HepG2 (cell line): ENCODE measurements around the gene TCAIM. TPM values are rescaled to one million over a fixed set of nuclear protein-coding genes. Genes with fewer than 3 reads are reported as not detected.

Experiments
- ATAC-seq: fragments of 200-7000 bp; cut with Tn5 transposase; 3 replicates; pipeline ENCODE4 v1.9.1; 2020; ENCODE audit warnings: mild to moderate bottlenecking, moderate library complexity
- BruUV-seq: library from RNA; stranded (reverse); fragments of 400-500 nt; replicated peaks from 2 replicates; lab custom pipeline; 2021; lab: Mats Ljungman, UMichigan
- CTCF ChIA-PET: fragments of 300-600 bp; formaldehyde crosslinking; extraction: SDS; loops from one replicate; lab custom pipeline; 2021; ENCODE audit warnings: low total read pairs, inconsistent platforms, low intra/inter-chr PET ratio; lab: Yijun Ruan, JAX
- POLR2A ChIA-PET: fragments of 350-600 bp; sonication (Branson Sonifier 250); formaldehyde crosslinking; loops from one replicate; lab custom pipeline; 2020; ENCODE audit warnings: antibody characterized with exemption, inconsistent platforms; lab: Yijun Ruan, JAX
- DNase-seq: peaks from one replicate; pipeline ENCODE4 v3.0.0-alpha.2; 2015; ENCODE audit warnings: low spot score
- FAIRE-seq: peaks from 3 replicates; lab custom pipeline; 2011; peaks lifted over from hg19 to GRCh38; lab: Jason Lieb, UNC
- H2AFZ ChIP-seq: one replicate; pipeline ENCODE4 v1.6.1; 2011; ENCODE audit warnings: low read length, inconsistent platforms
- H3K27ac ChIP-seq: fragments of 300-600 bp; 3 replicates; pipeline ENCODE4 v1.8.0; 2011; ENCODE audit warnings: mixed run types, mild to moderate bottlenecking, mixed read lengths, low read length, inconsistent platforms; ENCODE audit not compliant: insufficient read depth; ENCODE audit errors: extremely low read length
- H3K27me3 ChIP-seq, 2 experiments: fragments of 200-600 bp in 1 of 2; 2 replicates in 1 of 2; 3 replicates in 1 of 2; pipeline versions ENCODE4 v1.6.0 to v1.8.0; 2011; ENCODE audit warnings: low read length in 2 of 2, mild to moderate bottlenecking in 2 of 2, moderate library complexity in 2 of 2, inconsistent platforms in 1 of 2; ENCODE audit not compliant: insufficient read depth in 2 of 2, control insufficient read depth in 1 of 2
- H3K36me3 ChIP-seq, 2 experiments: fragments of 200-600 bp in 1 of 2; replicated peaks in 1 of 2; 2 replicates in 1 of 2; 3 replicates in 1 of 2; pipeline versions ENCODE4 v1.5.1 to v1.8.0; 2011; ENCODE audit warnings: low read length in 2 of 2, inconsistent platforms in 1 of 2; ENCODE audit not compliant: insufficient read depth in 2 of 2, control insufficient read depth in 1 of 2
- H3K4me1 ChIP-seq: 2 replicates; pipeline ENCODE4 v1.5.1; 2012; ENCODE audit warnings: low read length, inconsistent platforms; ENCODE audit not compliant: insufficient read depth
- H3K4me2 ChIP-seq: 2 replicates; pipeline ENCODE4 v1.6.0; 2011; ENCODE audit warnings: low read depth, low read length, inconsistent platforms
- H3K4me3 ChIP-seq, 3 experiments: fragments of 200-600 bp in 1 of 3; sonication (generic), shearing (Covaris generic) in 1 of 3; replicated peaks in 1 of 3; 2 replicates each; pipeline ENCODE4 v1.5.1; 2011 to 2016; ENCODE audit warnings: low read length in 3 of 3, inconsistent platforms in 2 of 3, low read depth in 2 of 3, mild to moderate bottlenecking in 2 of 3, control low read depth in 1 of 3, mixed read lengths in 1 of 3; ENCODE audit not compliant: insufficient read depth in 1 of 3
- H3K79me2 ChIP-seq: one replicate; pipeline ENCODE4 v1.6.1; 2011; ENCODE audit warnings: low read length, inconsistent platforms; ENCODE audit not compliant: insufficient read depth
- H3K9ac ChIP-seq: 2 replicates; pipeline ENCODE4 v1.6.0; 2011; ENCODE audit warnings: mild to moderate bottlenecking, low read depth, low read length, inconsistent platforms; ENCODE audit not compliant: insufficient read depth
- H3K9me3 ChIP-seq: 2 replicates; pipeline ENCODE4 v1.5.1; 2012; ENCODE audit warnings: mild to moderate bottlenecking, low read length
- H4K20me1 ChIP-seq: 2 replicates; pipeline ENCODE4 v1.6.0; 2011; ENCODE audit warnings: inconsistent platforms, mild to moderate bottlenecking, low read length, moderate library complexity; ENCODE audit not compliant: insufficient read depth
- ARID4A ChIP-seq: sonication (generic); formaldehyde crosslinking; IDR thresholded peaks from 2 replicates; pipeline ENCODE4 v1.5.0; 2020; ENCODE audit warnings: mild to moderate bottlenecking, missing genetic modification reagents, borderline replicate concordance
- HNF4G ChIP-seq, 2 experiments: sonication (generic) in 1 of 2; formaldehyde crosslinking in 1 of 2; IDR thresholded peaks; 2 replicates each; pipeline versions ENCODE4 v1.4.0 to v1.6.1; 2011 to 2020; ENCODE audit warnings: borderline replicate concordance in 2 of 2, low read depth in 2 of 2, mild to moderate bottlenecking in 2 of 2, low read length in 1 of 2, missing genetic modification reagents in 1 of 2, moderate library complexity in 1 of 2
- KDM3A ChIP-seq: IDR thresholded peaks from 2 replicates; pipeline ENCODE4 v1.6.1; 2018; ENCODE audit warnings: low read depth, missing compliant biosample characterization
- MLX ChIP-seq: IDR thresholded peaks from 2 replicates; pipeline ENCODE4 v1.6.1; 2016
- NR2C2 ChIP-seq: sonication (generic); formaldehyde crosslinking; IDR thresholded peaks from 2 replicates; pipeline ENCODE4 v1.4.0; 2020; ENCODE audit warnings: missing genetic modification reagents, mild to moderate bottlenecking, moderate library complexity, borderline replicate concordance
- PHF5A ChIP-seq: IDR thresholded peaks from one replicate; pipeline ENCODE4 v1.6.1; 2018; ENCODE audit warnings: low read depth, missing genetic modification reagents; ENCODE audit not compliant: unreplicated experiment
- POLR2A ChIP-seq, 2 experiments: IDR thresholded peaks; 2 replicates each; pipeline ENCODE4 v1.6.1; 2011; ENCODE audit warnings: low read depth in 2 of 2, low read length in 2 of 2, mild to moderate bottlenecking in 1 of 2, moderate library complexity in 1 of 2; ENCODE audit not compliant: insufficient read depth in 1 of 2
- RBM39 ChIP-seq: fragments of 200-400 bp; formaldehyde crosslinking; IDR thresholded peaks from one replicate; pipeline ENCODE4 v1.6.1; 2018; ENCODE audit warnings: antibody characterized with exemption, mild to moderate bottlenecking, low read depth, low read length; ENCODE audit not compliant: poor library complexity, severe bottlenecking
- SAFB2 ChIP-seq: sonication (generic); formaldehyde crosslinking; IDR thresholded peaks from 2 replicates; pipeline ENCODE4 v1.5.1; 2020; ENCODE audit warnings: missing genetic modification reagents, low read depth, mild to moderate bottlenecking, borderline replicate concordance
- ZBTB3 ChIP-seq: sonication (generic); formaldehyde crosslinking; IDR thresholded peaks from 2 replicates; pipeline ENCODE4 v1.4.0; 2020; ENCODE audit warnings: low read depth, mild to moderate bottlenecking, moderate library complexity, missing genetic modification reagents, borderline replicate concordance
- ZNF282 ChIP-seq: fragments of 450-650 bp; IDR thresholded peaks from 2 replicates; pipeline ENCODE4 v1.6.1; 2018; ENCODE audit not compliant: partially characterized antibody
- ZNF326 ChIP-seq: sonication (generic); formaldehyde crosslinking; IDR thresholded peaks from 2 replicates; pipeline ENCODE4 v1.4.0; 2020; ENCODE audit warnings: missing genetic modification reagents, borderline replicate concordance
- ZNF335 ChIP-seq: sonication (generic); formaldehyde crosslinking; IDR thresholded peaks from 2 replicates; pipeline ENCODE4 v1.4.0; 2020; ENCODE audit warnings: missing genetic modification reagents
- ZNF367 ChIP-seq: sonication (generic); formaldehyde crosslinking; IDR thresholded peaks from 2 replicates; pipeline ENCODE4 v1.4.0; 2020; ENCODE audit warnings: missing genetic modification reagents, borderline replicate concordance
- ZNF605 ChIP-seq: sonication (generic); formaldehyde crosslinking; IDR thresholded peaks from 2 replicates; pipeline ENCODE4 v1.8.0; 2022; ENCODE audit warnings: mild to moderate bottlenecking, missing genetic modification reagents
- ZNF724P ChIP-seq: sonication (generic); formaldehyde crosslinking; IDR thresholded peaks from 2 replicates; pipeline ENCODE4 v1.8.0; 2022; ENCODE audit warnings: missing genetic modification reagents, borderline replicate concordance
- WGBS: methylation state at CpG from one replicate; pipeline ENCODE4 v1.1.6; 2017; ENCODE audit warnings: low lambda C conversion rate; 5-methylcytosine and 5-hydroxymethylcytosine counted together
- in situ Hi-C: cut with HindIII; loops from 2 replicates; pipeline ENCODE4 v1.10.0; 2017; ENCODE audit warnings: low pct_unique_long_range_greater_than_20kb; ENCODE audit not compliant: extremely low pct_ligation_motif_present
- intact Hi-C: fragments of 100-400 bp; cut with micrococcal nuclease; formaldehyde crosslinking; loops from one replicate; pipeline ENCODE4 v1.10.0; 2022; ENCODE audit not compliant: unreplicated experiment
- polyA plus RNA-seq, 8 experiments: library from polyadenylated mRNA; depleted of rRNA in 3 of 8; stranded (reverse) in 7 of 8; unstranded in 1 of 8; fragments of >200 nt; fragmentation: Illumina TruSeq in 4 of 8; extraction: Trizol in 4 of 8; gene quantifications; 2 replicates each; pipeline versions ENCODE4 v1.2.1 to v1.2.3, GENCODE V29; 2011 to 2016; ENCODE audit warnings: low read depth in 4 of 8, missing spikeins in 1 of 8, mixed read lengths in 1 of 8; ENCODE audit not compliant: insufficient read depth in 1 of 8
- total RNA-seq, 5 experiments: library from RNA; depleted of rRNA; stranded (reverse); fragments of >200 nt; fragmentation: Illumina TruSeq; extraction: Trizol; gene quantifications; 2 replicates each; pipeline ENCODE4 v1.2.3, GENCODE V29; 2016; ENCODE audit warnings: low read depth in 1 of 5
- TF ChIP-seq, protein P1 (sequence below): sonication (generic); formaldehyde crosslinking; IDR thresholded peaks from 2 replicates; pipeline ENCODE4 v1.8.1; 2023; ENCODE audit warnings: missing genetic modification reagents, mild to moderate bottlenecking, borderline replicate concordance
- TF ChIP-seq, protein P2 (sequence below): sonication (generic); formaldehyde crosslinking; IDR thresholded peaks from 2 replicates; pipeline ENCODE4 v1.5.0; 2020; ENCODE audit warnings: missing genetic modification reagents

The TCAIM gene
- total and polyA plus RNA-seq, 2 of the 13 experiments (the other 11 are each of a cell fraction or from before 2014, with no cell fraction given) = 16.9 to 22.6 TPM

DNA sequence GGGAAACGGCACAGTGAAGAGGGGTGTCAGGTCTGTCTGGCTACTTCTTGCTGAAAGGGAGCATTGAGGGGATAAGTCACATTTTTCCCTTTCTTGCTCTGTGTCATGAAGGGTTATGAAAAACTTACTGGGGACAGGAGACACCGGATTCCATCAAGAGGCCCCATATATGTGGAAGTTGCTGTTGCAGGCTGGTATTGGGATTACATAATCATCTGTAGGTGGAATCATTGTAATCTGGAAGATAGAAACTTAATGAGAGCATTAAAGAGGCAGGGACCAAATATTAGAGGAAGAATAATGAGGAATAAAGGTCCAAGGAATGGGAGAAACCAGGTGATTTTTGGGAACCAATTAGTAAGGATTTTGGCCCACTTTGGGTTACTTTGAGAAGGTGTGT lies 4.2 kb upstream of the TCAIM start:
- no peak overlapping the region for H2AFZ ChIP-seq
- ATAC-seq (no peak), DNase-seq (no peak), FAIRE-seq (no peak)
- in situ Hi-C loops = no loop called here
- no TSS peak for BruUV-seq
- H3K9me3 ChIP-seq = no peaks in the 10 kb centered on the region
- H3K4me3 ChIP-seq = no peak overlapping the region
- 0 out of 2 replicates have a peak overlapping the region, but pooled peaks have one; percentile 11 for H3K4me2 ChIP-seq
- TF ChIP-seq ZNF724P (no peak), KDM3A (CRISPR knock-in tag) (no peak), ZNF326 (CRISPR knock-in tag) (no peak), MLX (no peak), HNF4G (IDR thresholded peaks at IDR 0.05; ENCODE audit: borderline replicate concordance, low read depth, low read length) (no peak), HNF4G (CRISPR knock-in tag; IDR thresholded peaks at IDR 0.05; ENCODE audit: borderline replicate concordance, low read depth) (no peak), ARID4A (no peak), RBM39 (no peak), NR2C2 (CRISPR knock-in tag) (no peak), ZNF367 (CRISPR knock-in tag) (no peak), SAFB2 (CRISPR knock-in tag) (no peak), PHF5A (CRISPR knock-in tag) (no peak), ZNF335 (CRISPR knock-in tag) (no peak), POLR2A (IDR thresholded peaks at IDR 0.05; ENCODE audit: insufficient read depth in 1 of 2, low read depth in 2 of 2, low read length in 2 of 2) (no peak), ZNF605 (CRISPR knock-in tag) (no peak), ZNF282 (no peak), ZBTB3 (no peak)
- TF ChIP-seq, protein P1, sequence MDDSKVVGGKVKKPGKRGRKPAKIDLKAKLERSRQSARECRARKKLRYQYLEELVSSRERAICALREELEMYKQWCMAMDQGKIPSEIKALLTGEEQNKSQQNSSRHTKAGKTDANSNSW (CRISPR knock-in tag) = no peak
- TF ChIP-seq, protein P2, sequence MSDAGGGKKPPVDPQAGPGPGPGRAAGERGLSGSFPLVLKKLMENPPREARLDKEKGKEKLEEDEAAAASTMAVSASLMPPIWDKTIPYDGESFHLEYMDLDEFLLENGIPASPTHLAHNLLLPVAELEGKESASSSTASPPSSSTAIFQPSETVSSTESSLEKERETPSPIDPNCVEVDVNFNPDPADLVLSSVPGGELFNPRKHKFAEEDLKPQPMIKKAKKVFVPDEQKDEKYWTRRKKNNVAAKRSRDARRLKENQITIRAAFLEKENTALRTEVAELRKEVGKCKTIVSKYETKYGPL (CRISPR knock-in tag) = no peak
- no peaks in the 10 kb centered on the region for H3K36me3 ChIP-seq
- peaks cover 33% of the 10 kb centered on the region for H3K4me1 ChIP-seq
- WGBS = 15% methylated on average over 2 of the region's 2 CpGs
- H4K20me1 ChIP-seq = no peaks in the 10 kb centered on the region
- POLR2A ChIA-PET = no interaction called here
- CTCF ChIA-PET = no interaction called here
- intact Hi-C loops = loop anchor here (10.0 kb wide), 1 partner anchor 1900 kb away; no protein-coding TSS in a partner anchor
- no peaks in the 10 kb centered on the region; a peak in 1 of 5 replicates for H3K27me3 ChIP-seq
- no peak overlapping the region for H3K9ac ChIP-seq
- peaks cover 7% of the 10 kb centered on the region for H3K79me2 ChIP-seq
- H3K27ac ChIP-seq = no peak overlapping the region
